Pancreas (tissue), 10 donors: ENCODE results near the gene MAU2. TPM values are rescaled to one million over a fixed set of nuclear protein-coding genes. Genes with fewer than 3 reads are reported as not detected.

Experiments
- ATAC-seq, 4 donors: fragments of 200-7000 bp; cut with Tn5 transposase; one replicate each; pipeline versions ENCODE4 v1.8.0 to v1.9.1; 2020; ENCODE audit warnings: mild to moderate bottlenecking in 4 of 4, moderate library complexity in 4 of 4
- DNase-seq, 6 donors: peaks; one replicate each; pipeline ENCODE4 v3.0.0-alpha.2; 2020
- FAIRE-seq: peaks from 2 replicates; lab custom pipeline; 2012; peaks lifted over from hg19 to GRCh38; lab: Jason Lieb, UNC
- H3K27ac ChIP-seq, 4 donors: fragments of 200-600 bp; sonication (generic); 1 replicate in 3 of 4; 2 replicates in 1 of 4; pipeline versions ENCODE4 v1.5.0 to v1.8.0; 2020
- H3K27me3 ChIP-seq, 4 donors: fragments of 200-600 bp; one replicate each; pipeline ENCODE4 v1.8.0; 2021
- H3K36me3 ChIP-seq, 3 donors: fragments of 200-600 bp; sonication (generic) in 1 of 3; one replicate each; pipeline versions ENCODE4 v1.5.0 to v1.8.0; 2020 to 2021
- H3K4me1 ChIP-seq, 3 donors: fragments of 200-600 bp; one replicate each; pipeline ENCODE4 v1.8.0; 2021
- H3K4me3 ChIP-seq, 4 donors: fragments of 200-600 bp; sonication (generic) in 2 of 4; one replicate each; pipeline versions ENCODE4 v1.5.0 to v1.8.0; 2020 to 2021
- H3K9me3 ChIP-seq, 4 donors: fragments of 200-600 bp; one replicate each; pipeline ENCODE4 v1.8.0; 2021
- WGBS, 2 donors: extraction: QIAGEN DNeasy Blood & Tissue Kit; methylation state at CpG; one replicate each; pipeline ENCODE4 v1.1.7; 2013; 5-methylcytosine and 5-hydroxymethylcytosine counted together
- intact Hi-C, 3 donors: fragments of 100-400 bp; cut with DNase I; formaldehyde crosslinking; loops; one replicate each; pipeline versions ENCODE4 v1.11.1 to v1.14.2; 2022
- polyA plus RNA-seq, 2 donors: library from polyadenylated mRNA; stranded (reverse); fragments of 200-250 nt; gene quantifications; one replicate each; pipeline ENCODE4 v1.2.3, GENCODE V29; 2013
- total RNA-seq, 6 donors: library from RNA; stranded (reverse); fragmentation: NEBNext Ultra II Directional in 4 of 6; extraction: Animal tissue kit (Norgen Biotek cat#: 25700) in 4 of 6; gene quantifications; one replicate each; pipeline versions ENCODE4 v1.2.1 to v1.2.4, GENCODE V29; 2021 to 2023
- TF ChIP-seq, protein P1 (sequence below), 4 donors: fragments of 200-600 bp; sonication (generic) in 3 of 4; IDR thresholded peaks; one replicate each; pipeline versions ENCODE4 v1.5.0 to v1.8.0; 2021; ENCODE audit warnings: antibody characterized with exemption in 4 of 4
- donor health status: healthy with polysubstance abuse.
- donor health status: DM: no; HTN: no; CAD: no; lungs with moderate emphysema.
- donor health status: DM: no; HTN: no; CAD: no.
- donor health status: control.
- donor health status: control.
- donor health status: Bipolar disorder and iron deficiency.
- donor health status: DM: yes; HTN: yes; CAD: no.
- donor health status: DM: no; HTN: no; CAD: no.
- donor health status: DM: no; HTN: no; CAD: no.
- donor health status: DM: yes; HTN: yes; CAD: no.

The MAU2 gene
- total and polyA plus RNA-seq, 8 donors, result 22.6 to 38.8 (median 30.2) TPM

GRCh38 chr19:19319732-19320360 is 783 bp upstream of the MAU2 start:
- Histone ChIP-seq H3K27ac (peak overlapping the region; percentile 77 to 90 (median 85)), H3K4me1 (peaks cover 8 to 12% (median 11%) of the 10 kb centered on the region in 3 donors), H3K27me3 (no peaks in the 10 kb centered on the region), H3K4me3 (peak overlapping the region; percentile 72 to 100 (median 98)), H3K9me3 (no peaks in the 10 kb centered on the region), H3K36me3 (peaks cover 0 to 21% (median 2%) of the 10 kb centered on the region in 3 donors)
- peak; percentile 4 to 10 (median 6) for ATAC-seq
- FAIRE-seq, result no peak
- intact Hi-C loops, result no loop called here
- WGBS, 2 donors, result 3 to 4% methylated on average over 32 of the region's 32 CpGs
- TF ChIP-seq, protein P1, sequence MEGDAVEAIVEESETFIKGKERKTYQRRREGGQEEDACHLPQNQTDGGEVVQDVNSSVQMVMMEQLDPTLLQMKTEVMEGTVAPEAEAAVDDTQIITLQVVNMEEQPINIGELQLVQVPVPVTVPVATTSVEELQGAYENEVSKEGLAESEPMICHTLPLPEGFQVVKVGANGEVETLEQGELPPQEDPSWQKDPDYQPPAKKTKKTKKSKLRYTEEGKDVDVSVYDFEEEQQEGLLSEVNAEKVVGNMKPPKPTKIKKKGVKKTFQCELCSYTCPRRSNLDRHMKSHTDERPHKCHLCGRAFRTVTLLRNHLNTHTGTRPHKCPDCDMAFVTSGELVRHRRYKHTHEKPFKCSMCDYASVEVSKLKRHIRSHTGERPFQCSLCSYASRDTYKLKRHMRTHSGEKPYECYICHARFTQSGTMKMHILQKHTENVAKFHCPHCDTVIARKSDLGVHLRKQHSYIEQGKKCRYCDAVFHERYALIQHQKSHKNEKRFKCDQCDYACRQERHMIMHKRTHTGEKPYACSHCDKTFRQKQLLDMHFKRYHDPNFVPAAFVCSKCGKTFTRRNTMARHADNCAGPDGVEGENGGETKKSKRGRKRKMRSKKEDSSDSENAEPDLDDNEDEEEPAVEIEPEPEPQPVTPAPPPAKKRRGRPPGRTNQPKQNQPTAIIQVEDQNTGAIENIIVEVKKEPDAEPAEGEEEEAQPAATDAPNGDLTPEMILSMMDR (IDR thresholded peaks at IDR 0.05), result no peak
- peak in 1 of 6 donors; percentile 25 for DNase-seq

DNA sequence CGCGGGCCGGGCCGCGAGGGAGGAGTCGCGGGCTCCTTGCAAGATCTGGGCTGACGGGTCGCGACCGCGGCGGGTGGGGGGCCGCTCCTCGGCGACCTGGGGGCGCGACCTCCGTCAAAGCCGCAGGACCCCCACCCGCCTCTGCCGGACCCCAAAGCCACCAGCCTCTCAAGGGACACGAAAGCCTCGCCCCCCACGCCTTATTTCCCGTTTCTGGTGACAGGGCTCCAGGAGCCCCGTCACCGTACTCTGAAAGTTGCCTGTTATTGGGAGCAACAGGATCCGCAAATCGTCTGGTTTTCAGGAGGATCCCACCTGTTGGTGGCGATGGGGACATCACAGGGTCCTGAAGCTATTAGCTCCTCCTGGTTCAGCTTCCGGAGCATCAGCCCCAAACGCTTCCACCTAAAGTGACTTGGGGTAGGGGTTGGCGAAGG is 530 bp downstream of the MAU2 start:
- no peak for DNase-seq
- TF ChIP-seq, protein P1 (IDR thresholded peaks at IDR 0.05), result no peak
- peaks cover 0 to 24% (median 5%) of the 10 kb centered on the region in 3 donors for H3K36me3 ChIP-seq
- ATAC-seq, result peak in 2 of 4 donors; percentile 4 to 5
- peak overlapping the region; percentile 72 to 100 (median 98) for H3K4me3 ChIP-seq
- H3K4me1 ChIP-seq, result peaks cover 8 to 12% (median 11%) of the 10 kb centered on the region in 3 donors
- peak overlapping the region; percentile 77 to 90 (median 85) for H3K27ac ChIP-seq
- no peaks in the 10 kb centered on the region for H3K27me3 ChIP-seq
- H3K9me3 ChIP-seq, result no peaks in the 10 kb centered on the region
- 0 to 1% methylated on average over 29 to 34 of the region's 34 CpGs for WGBS, 2 donors
- intact Hi-C loops, result no loop called here
- no peak for FAIRE-seq

DNA sequence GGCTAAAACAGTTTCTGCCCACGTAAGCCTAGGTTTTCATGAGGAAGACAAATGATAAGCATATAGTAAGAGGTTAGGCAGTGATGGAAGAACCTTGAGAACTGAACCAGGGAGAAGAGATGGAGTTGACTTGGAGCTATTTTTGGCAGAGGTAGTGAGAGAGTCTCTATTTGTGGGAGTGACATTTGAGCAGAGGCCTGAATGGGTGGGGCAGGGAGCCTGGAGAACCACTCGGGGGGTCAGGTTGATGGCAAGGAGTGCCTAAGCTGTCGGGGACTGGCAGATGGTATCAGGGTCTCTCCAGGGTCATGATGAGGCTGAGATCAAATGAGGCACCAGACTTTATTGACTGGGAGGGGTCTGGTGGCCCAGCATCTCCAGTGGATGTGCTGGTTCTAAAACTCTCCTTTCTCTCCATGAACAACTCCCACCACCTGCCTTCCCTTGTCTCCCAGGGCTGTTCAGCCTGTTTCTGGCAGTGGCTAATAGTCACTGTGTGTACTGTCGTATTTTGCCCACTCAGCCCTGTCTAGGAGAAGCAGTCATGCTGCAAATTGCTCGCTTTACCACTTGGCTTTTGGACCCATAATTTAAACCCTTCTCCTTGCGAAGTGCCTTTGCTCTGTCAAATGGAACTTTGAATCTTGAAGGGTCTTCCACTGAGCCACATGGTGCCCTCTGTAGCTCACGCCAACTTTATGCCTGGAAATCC is 3.6 kb downstream of the MAU2 start:
- H3K4me3 ChIP-seq, result no peak overlapping the region
- H3K4me1 ChIP-seq, result peaks cover 5 to 12% (median 8%) of the 10 kb centered on the region in 3 donors
- WGBS, 2 donors, result 87% methylated on average over 7 of the region's 7 CpGs
- intact Hi-C loops, result no loop called here
- H3K27ac ChIP-seq, result no peak overlapping the region
- no peak for FAIRE-seq
- no peak for ATAC-seq
- H3K9me3 ChIP-seq, result no peaks in the 10 kb centered on the region
- DNase-seq, result no peak
- H3K36me3 ChIP-seq, result peaks cover 0 to 27% (median 5%) of the 10 kb centered on the region in 3 donors
- TF ChIP-seq, protein P1 (IDR thresholded peaks at IDR 0.05), result no peak
- no peaks in the 10 kb centered on the region for H3K27me3 ChIP-seq

DNA sequence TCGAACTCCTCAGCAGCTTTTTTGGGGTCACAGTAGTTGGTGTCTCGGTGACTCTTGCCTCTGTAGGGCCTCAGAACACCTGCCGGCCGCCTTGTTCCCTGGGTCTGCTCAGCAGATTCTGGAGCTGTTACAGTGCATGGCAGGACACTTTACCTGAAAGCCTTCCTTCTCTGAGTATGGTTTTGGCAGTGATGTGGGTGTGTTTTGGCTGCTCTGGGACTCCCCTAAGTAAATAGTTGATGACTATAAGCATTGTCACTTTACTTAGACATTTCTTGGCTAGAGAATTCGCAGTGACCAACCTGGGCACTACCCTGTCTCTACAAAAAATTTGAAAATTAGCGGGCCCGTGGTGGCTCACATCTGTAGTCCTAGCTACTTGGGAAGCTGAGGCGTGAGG is 7.0 kb downstream of the MAU2 start:
- DNase-seq (no peak), ATAC-seq (no peak), FAIRE-seq (no peak)
- Histone ChIP-seq H3K36me3 (peaks cover 0 to 33% (median 5%) of the 10 kb centered on the region in 3 donors), H3K27ac (no peak overlapping the region), H3K27me3 (no peaks in the 10 kb centered on the region), H3K4me3 (no peak overlapping the region), H3K4me1 (peaks cover 0 to under 1% (median 0%) of the 10 kb centered on the region in 3 donors), H3K9me3 (no peaks in the 10 kb centered on the region)
- TF ChIP-seq, protein P1 (IDR thresholded peaks at IDR 0.05), result no peak
- intact Hi-C loops, result no loop called here
- WGBS, 2 donors, result 94 to 96% methylated on average over 8 of the region's 8 CpGs
